ENCODE data around the gene ZNF391.

The ZNF391 gene

GRCh38 chr6:27439371-27439770, 50.8 kb downstream of the ZNF391 start:
- H3K4me2 ChIP-seq (ENCODE audit: low read depth, low read length), result no peak overlapping the region

GRCh38 chr6:27441001-27441400, 52.4 kb downstream of the ZNF391 start:
- DNase-seq, result no peak

More at GRCh38 chr6:27439371-27439770, 50.8 kb downstream of the ZNF391 start:
- no peaks in the 10 kb centered on the region for H3K36me3 ChIP-seq (replicated peaks; ENCODE audit: insufficient read depth, low read length)
- H3K9ac ChIP-seq (ENCODE audit: low read length), result no peak overlapping the region
- H3K9me2 ChIP-seq (replicated peaks; ENCODE audit: insufficient read depth, low read length), result no peaks in the 10 kb centered on the region
- no peaks in the 10 kb centered on the region for H3F3A ChIP-seq (ENCODE audit: insufficient read depth, low read length)
- no peak overlapping the region for H2AFZ ChIP-seq (ENCODE audit: low read length)
- H3K79me2 ChIP-seq (ENCODE audit: low read length), result no peaks in the 10 kb centered on the region
- H4K20me1 ChIP-seq (ENCODE audit: insufficient read depth, low read length), result no peaks in the 10 kb centered on the region
- no peak for DNase-seq
- TF ChIP-seq EZH2phosphoT487 (IDR thresholded peaks at IDR 0.05; ENCODE audit: low read length) (no peak), CTCF (IDR thresholded peaks at IDR 0.05; ENCODE audit: low read length) (no peak), EZH2 (optimal IDR thresholded peaks at IDR 0.05; ENCODE audit: low read depth, low read length) (no peak)
- no peak overlapping the region for H3K4me3 ChIP-seq (ENCODE audit: low read length)
- no peaks in the 10 kb centered on the region for H3K27me3 ChIP-seq (replicated peaks; ENCODE audit: insufficient read depth, low read length)
- H3K4me1 ChIP-seq (ENCODE audit: low read length), result no peaks in the 10 kb centered on the region
- H3K9me3 ChIP-seq (replicated peaks; ENCODE audit: insufficient read depth, low read length), result no peaks in the 10 kb centered on the region
- no peak overlapping the region for H3K27ac ChIP-seq (ENCODE audit: low read length)

GRCh38 chr6:27442932-27443331, 54.4 kb downstream of the ZNF391 start:
- Histone ChIP-seq H3K9ac (ENCODE audit: low read length) (no peak overlapping the region), H3K27ac (ENCODE audit: low read length) (no peak overlapping the region), H3K9me2 (replicated peaks; ENCODE audit: insufficient read depth, low read length) (no peaks in the 10 kb centered on the region), H3K27me3 (replicated peaks; ENCODE audit: insufficient read depth, low read length) (no peaks in the 10 kb centered on the region), H4K20me1 (ENCODE audit: insufficient read depth, low read length) (no peaks in the 10 kb centered on the region), H3K4me2 (ENCODE audit: low read depth, low read length) (no peak overlapping the region), H3K4me3 (ENCODE audit: low read length) (no peak overlapping the region), H3K4me1 (ENCODE audit: low read length) (no peaks in the 10 kb centered on the region), H3K9me3 (replicated peaks; ENCODE audit: insufficient read depth, low read length) (no peaks in the 10 kb centered on the region), H2AFZ (ENCODE audit: low read length) (no peak overlapping the region), H3K79me2 (ENCODE audit: low read length) (no peaks in the 10 kb centered on the region), H3F3A (ENCODE audit: insufficient read depth, low read length) (no peaks in the 10 kb centered on the region), H3K36me3 (replicated peaks; ENCODE audit: insufficient read depth, low read length) (no peaks in the 10 kb centered on the region)
- no peak for TF ChIP-seq EZH2phosphoT487 (IDR thresholded peaks at IDR 0.05; ENCODE audit: low read length)
- no peak for DNase-seq

More at GRCh38 chr6:27441001-27441400, 52.4 kb downstream of the ZNF391 start:
- H3F3A ChIP-seq (ENCODE audit: insufficient read depth, low read length), result no peaks in the 10 kb centered on the region
- H3K9me3 ChIP-seq (replicated peaks; ENCODE audit: insufficient read depth, low read length), result no peaks in the 10 kb centered on the region
- no peaks in the 10 kb centered on the region for H3K79me2 ChIP-seq (ENCODE audit: low read length)
- H3K9ac ChIP-seq (ENCODE audit: low read length), result no peak overlapping the region
- no peak overlapping the region for H2AFZ ChIP-seq (ENCODE audit: low read length)
- no peaks in the 10 kb centered on the region for H4K20me1 ChIP-seq (ENCODE audit: insufficient read depth, low read length)
- TF ChIP-seq CTCF (IDR thresholded peaks at IDR 0.05; ENCODE audit: low read length) (no peak), EZH2 (optimal IDR thresholded peaks at IDR 0.05; ENCODE audit: low read depth, low read length) (no peak), EZH2phosphoT487 (IDR thresholded peaks at IDR 0.05; ENCODE audit: low read length) (no peak)
- H3K4me3 ChIP-seq (ENCODE audit: low read length), result no peak overlapping the region
- no peaks in the 10 kb centered on the region for H3K27me3 ChIP-seq (replicated peaks; ENCODE audit: insufficient read depth, low read length)
- H3K27ac ChIP-seq (ENCODE audit: low read length), result no peak overlapping the region
- H3K4me2 ChIP-seq (ENCODE audit: low read depth, low read length), result no peak overlapping the region
- H3K4me1 ChIP-seq (ENCODE audit: low read length), result no peaks in the 10 kb centered on the region
- no peaks in the 10 kb centered on the region for H3K9me2 ChIP-seq (replicated peaks; ENCODE audit: insufficient read depth, low read length)
- H3K36me3 ChIP-seq (replicated peaks; ENCODE audit: insufficient read depth, low read length), result no peaks in the 10 kb centered on the region

- Histone ChIP-seq H3K4me1 (ENCODE audit: low read length) (no peaks in the 10 kb centered on the region), H3K27ac (ENCODE audit: low read length) (no peak overlapping the region), H3K79me2 (ENCODE audit: low read length) (no peaks in the 10 kb centered on the region), H2AFZ (ENCODE audit: low read length) (no peak overlapping the region), H3K27me3 (replicated peaks; ENCODE audit: insufficient read depth, low read length) (no peaks in the 10 kb centered on the region), H3F3A (ENCODE audit: insufficient read depth, low read length) (no peaks in the 10 kb centered on the region), H3K9me3 (replicated peaks; ENCODE audit: insufficient read depth, low read length) (peaks cover 1% of the 10 kb centered on the region; the same call in 1 of the 2 replicates), H3K36me3 (replicated peaks; ENCODE audit: insufficient read depth, low read length) (peaks cover 28% of the 10 kb centered on the region), H3K9ac (ENCODE audit: low read length) (no peak overlapping the region), H3K9me2 (replicated peaks; ENCODE audit: insufficient read depth, low read length) (no peaks in the 10 kb centered on the region), H3K4me2 (ENCODE audit: low read depth, low read length) (no peak overlapping the region), H4K20me1 (ENCODE audit: insufficient read depth, low read length) (no peaks in the 10 kb centered on the region), H3K4me3 (ENCODE audit: low read length) (no peak overlapping the region)
- no peak for TF ChIP-seq EZH2phosphoT487 (IDR thresholded peaks at IDR 0.05; ENCODE audit: low read length)
- no peak for TF ChIP-seq CTCF (IDR thresholded peaks at IDR 0.05; ENCODE audit: low read length)
- no peak for TF ChIP-seq EZH2 (optimal IDR thresholded peaks at IDR 0.05; ENCODE audit: low read depth, low read length)
- DNase-seq, result no peak
Observed at GRCh38 chr6:27448456-27448855, 59.9 kb downstream of the ZNF391 start.

Measured in MM.1S (cell line).